ENCODE measurements around the gene UEVLD.
"Not testable (repeated sequence)": the region's sequence is repeated elsewhere in the genome, so short reads cannot be mapped to it uniquely, and the experiment has no call there.

The UEVLD gene

GRCh38 chr11:18615628-18616392 is 27.3 kb upstream of the UEVLD start:
- Histone ChIP-seq H3K4me1 (ENCODE audit: control insufficient read depth in 1 of 2, insufficient read depth in 2 of 2, low read length in 2 of 2) (peaks cover 0 to 10% of the 10 kb centered on the region in 2 donors), H3K9ac (ENCODE audit: low read depth in 1 of 2, low read length in 2 of 2) (no peak overlapping the region), H3K9me3 (ENCODE audit: control insufficient read depth in 1 of 2, low read length in 2 of 2) (no peaks in the 10 kb centered on the region), H3K27ac (ENCODE audit: low read depth, low read length) (no peak overlapping the region), H3K4me3 (ENCODE audit: low read depth in 1 of 2, low read length in 2 of 2) (no peak overlapping the region), H3K27me3 (ENCODE audit: control insufficient read depth in 1 of 2, insufficient read depth in 2 of 2, low read length in 2 of 2) (no peaks in the 10 kb centered on the region), H3K36me3 (ENCODE audit: control insufficient read depth in 1 of 2, insufficient read depth in 2 of 2, low read length in 2 of 2) (peaks cover 23 to 37% of the 10 kb centered on the region in 2 donors)

GRCh38 chr11:18614667-18615066 is 26.1 kb upstream of the UEVLD start:
- H3K27me3 ChIP-seq (ENCODE audit: control insufficient read depth in 1 of 2, insufficient read depth in 2 of 2, low read length in 2 of 2) = no peaks in the 10 kb centered on the region
- no peak overlapping the region for H3K27ac ChIP-seq (ENCODE audit: low read depth, low read length)
- H3K9ac ChIP-seq (ENCODE audit: low read depth in 1 of 2, low read length in 2 of 2) = no peak overlapping the region
- no peak overlapping the region for H3K4me3 ChIP-seq (ENCODE audit: low read depth in 1 of 2, low read length in 2 of 2)
- no peaks in the 10 kb centered on the region for H3K9me3 ChIP-seq (ENCODE audit: control insufficient read depth in 1 of 2, low read length in 2 of 2)
- H3K4me1 ChIP-seq (ENCODE audit: control insufficient read depth in 1 of 2, insufficient read depth in 2 of 2, low read length in 2 of 2) = peaks cover 0 to 10% of the 10 kb centered on the region in 2 donors
- peaks cover 23 to 46% of the 10 kb centered on the region in 2 donors for H3K36me3 ChIP-seq (ENCODE audit: control insufficient read depth in 1 of 2, insufficient read depth in 2 of 2, low read length in 2 of 2)

GRCh38 chr11:18612394-18612793 is 23.9 kb upstream of the UEVLD start:
- no peaks in the 10 kb centered on the region for H3K27me3 ChIP-seq (ENCODE audit: control insufficient read depth in 1 of 2, insufficient read depth in 2 of 2, low read length in 2 of 2)
- no peaks in the 10 kb centered on the region for H3K4me1 ChIP-seq (ENCODE audit: control insufficient read depth in 1 of 2, insufficient read depth in 2 of 2, low read length in 2 of 2)
- no peaks in the 10 kb centered on the region for H3K9me3 ChIP-seq (ENCODE audit: control insufficient read depth in 1 of 2, low read length in 2 of 2)
- peaks cover 23 to 54% of the 10 kb centered on the region in 2 donors for H3K36me3 ChIP-seq (ENCODE audit: control insufficient read depth in 1 of 2, insufficient read depth in 2 of 2, low read length in 2 of 2)
- H3K27ac ChIP-seq (ENCODE audit: low read depth, low read length) = no peak overlapping the region
- H3K4me3 ChIP-seq (ENCODE audit: low read depth in 1 of 2, low read length in 2 of 2) = no peak overlapping the region
- no peak overlapping the region for H3K9ac ChIP-seq (ENCODE audit: low read depth in 1 of 2, low read length in 2 of 2)

GRCh38 chr11:18611196-18611595 is 22.7 kb upstream of the UEVLD start:
- Histone ChIP-seq H3K27me3 (ENCODE audit: control insufficient read depth in 1 of 2, insufficient read depth in 2 of 2, low read length in 2 of 2) (no peaks in the 10 kb centered on the region), H3K9me3 (ENCODE audit: control insufficient read depth in 1 of 2, low read length in 2 of 2) (no peaks in the 10 kb centered on the region), H3K4me1 (ENCODE audit: control insufficient read depth in 1 of 2, insufficient read depth in 2 of 2, low read length in 2 of 2) (no peaks in the 10 kb centered on the region), H3K36me3 (ENCODE audit: control insufficient read depth in 1 of 2, insufficient read depth in 2 of 2, low read length in 2 of 2) (peaks cover 23 to 55% of the 10 kb centered on the region in 2 donors), H3K9ac (ENCODE audit: low read depth in 1 of 2, low read length in 2 of 2) (no peak overlapping the region), H3K4me3 (ENCODE audit: low read depth in 1 of 2, low read length in 2 of 2) (no peak overlapping the region), H3K27ac (ENCODE audit: low read depth, low read length) (no peak overlapping the region)

- peaks cover 8 to 30% of the 10 kb centered on the region in 2 donors for H3K36me3 ChIP-seq (ENCODE audit: control insufficient read depth in 1 of 2, insufficient read depth in 2 of 2, low read length in 2 of 2)
- no peaks in the 10 kb centered on the region for H3K9me3 ChIP-seq (ENCODE audit: control insufficient read depth in 1 of 2, low read length in 2 of 2)
- no peak overlapping the region for H3K9ac ChIP-seq (ENCODE audit: low read depth in 1 of 2, low read length in 2 of 2)
- no peaks in the 10 kb centered on the region for H3K27me3 ChIP-seq (ENCODE audit: control insufficient read depth in 1 of 2, insufficient read depth in 2 of 2, low read length in 2 of 2)
- H3K4me1 ChIP-seq (ENCODE audit: control insufficient read depth in 1 of 2, insufficient read depth in 2 of 2, low read length in 2 of 2) = no peaks in the 10 kb centered on the region
- H3K4me3 ChIP-seq (ENCODE audit: low read depth in 1 of 2, low read length in 2 of 2) = no peak overlapping the region
- H3K27ac ChIP-seq (ENCODE audit: low read depth, low read length) = no peak overlapping the region
Observed at GRCh38 chr11:18608376-18608775, 19.8 kb upstream of the UEVLD start.

- Histone ChIP-seq H3K27me3 (ENCODE audit: control insufficient read depth in 1 of 2, insufficient read depth in 2 of 2, low read length in 2 of 2) (no peaks in the 10 kb centered on the region), H3K27ac (ENCODE audit: low read depth, low read length) (no peak overlapping the region), H3K4me1 (ENCODE audit: control insufficient read depth in 1 of 2, insufficient read depth in 2 of 2, low read length in 2 of 2) (no peaks in the 10 kb centered on the region), H3K4me3 (ENCODE audit: low read depth in 1 of 2, low read length in 2 of 2) (no peak overlapping the region), H3K9ac (ENCODE audit: low read depth in 1 of 2, low read length in 2 of 2) (no peak overlapping the region), H3K9me3 (ENCODE audit: control insufficient read depth in 1 of 2, low read length in 2 of 2) (no peaks in the 10 kb centered on the region), H3K36me3 (ENCODE audit: control insufficient read depth in 1 of 2, insufficient read depth in 2 of 2, low read length in 2 of 2) (peaks cover 0 to 8% of the 10 kb centered on the region in 2 donors)
Observed at GRCh38 chr11:18600915-18601569, 12.5 kb upstream of the UEVLD start.

GRCh38 chr11:18599739-18600230 is 11.3 kb upstream of the UEVLD start, which contains the start of gene MISFA:
TSS of gene MISFA (plus strand) at chr11:18599789. CDS start at chr11:18599929, 140 bp downstream.
- Histone ChIP-seq H3K27ac (ENCODE audit: low read depth, low read length) (no peak within 1 kb of the TSS), H3K36me3 (ENCODE audit: control insufficient read depth in 1 of 2, insufficient read depth in 2 of 2, low read length in 2 of 2) (peaks cover 2 to 13% of the 10 kb centered on the region in 2 donors), H3K4me1 (ENCODE audit: control insufficient read depth in 1 of 2, insufficient read depth in 2 of 2, low read length in 2 of 2) (no peaks in the 10 kb centered on the region)

GRCh38 chr11:18594999-18595749 is 6.6 kb upstream of the UEVLD start:
- no peak overlapping the region for H3K27ac ChIP-seq (ENCODE audit: low read depth, low read length)
- peaks cover 4 to 8% of the 10 kb centered on the region in 2 donors for H3K4me1 ChIP-seq (ENCODE audit: control insufficient read depth in 1 of 2, insufficient read depth in 2 of 2, low read length in 2 of 2)
- H3K27me3 ChIP-seq (ENCODE audit: control insufficient read depth in 1 of 2, insufficient read depth in 2 of 2, low read length in 2 of 2) = no peaks in the 10 kb centered on the region
- peaks cover 2 to 10% of the 10 kb centered on the region in 2 donors for H3K36me3 ChIP-seq (ENCODE audit: control insufficient read depth in 1 of 2, insufficient read depth in 2 of 2, low read length in 2 of 2)
- no peak overlapping the region for H3K4me3 ChIP-seq (ENCODE audit: low read depth in 1 of 2, low read length in 2 of 2)
- H3K9me3 ChIP-seq (ENCODE audit: control insufficient read depth in 1 of 2, low read length in 2 of 2) = no peaks in the 10 kb centered on the region
- no peak overlapping the region for H3K9ac ChIP-seq (ENCODE audit: low read depth in 1 of 2, low read length in 2 of 2)

More at GRCh38 chr11:18599739-18600230, 11.3 kb upstream of the UEVLD start, which contains the start of gene MISFA:
- Histone ChIP-seq H3K9ac (ENCODE audit: low read depth in 1 of 2, low read length in 2 of 2) (no peak within 1 kb of the TSS), H3K9me3 (ENCODE audit: control insufficient read depth in 1 of 2, low read length in 2 of 2) (no peaks in the 10 kb centered on the region), H3K4me3 (ENCODE audit: low read depth in 1 of 2, low read length in 2 of 2) (no peak within 1 kb of the TSS), H3K27me3 (ENCODE audit: control insufficient read depth in 1 of 2, insufficient read depth in 2 of 2, low read length in 2 of 2) (no peaks in the 10 kb centered on the region)

GRCh38 chr11:18594088-18594487 is 5.6 kb upstream of the UEVLD start:
- H3K9me3 ChIP-seq (ENCODE audit: control insufficient read depth in 1 of 2, low read length in 2 of 2); H3K4me3 ChIP-seq (ENCODE audit: low read depth in 1 of 2, low read length in 2 of 2); H3K27ac ChIP-seq (ENCODE audit: low read depth, low read length); H3K27me3 ChIP-seq (ENCODE audit: control insufficient read depth in 1 of 2, insufficient read depth in 2 of 2, low read length in 2 of 2); H3K9ac ChIP-seq (ENCODE audit: low read depth in 1 of 2, low read length in 2 of 2): not testable (repeated sequence)
- peaks cover 2 to 10% of the 10 kb centered on the region in 2 donors for H3K36me3 ChIP-seq (ENCODE audit: control insufficient read depth in 1 of 2, insufficient read depth in 2 of 2, low read length in 2 of 2)
- H3K4me1 ChIP-seq (ENCODE audit: control insufficient read depth in 1 of 2, insufficient read depth in 2 of 2, low read length in 2 of 2) = peaks cover 15 to 18% of the 10 kb centered on the region in 2 donors

Data from duodenal mucosa (tissue), 2 donors.